HG02678 (cell line): ENCODE data around the gene ROBO4.

Source experiments
- ATAC-seq: cut with Tn5 transposase; IDR thresholded peaks from one replicate; pipeline ENCODE4 v1.9.1; 2021; ENCODE audit warnings: mild to moderate bottlenecking, moderate library complexity; ENCODE audit not compliant: unreplicated experiment

The ROBO4 gene

DNA sequence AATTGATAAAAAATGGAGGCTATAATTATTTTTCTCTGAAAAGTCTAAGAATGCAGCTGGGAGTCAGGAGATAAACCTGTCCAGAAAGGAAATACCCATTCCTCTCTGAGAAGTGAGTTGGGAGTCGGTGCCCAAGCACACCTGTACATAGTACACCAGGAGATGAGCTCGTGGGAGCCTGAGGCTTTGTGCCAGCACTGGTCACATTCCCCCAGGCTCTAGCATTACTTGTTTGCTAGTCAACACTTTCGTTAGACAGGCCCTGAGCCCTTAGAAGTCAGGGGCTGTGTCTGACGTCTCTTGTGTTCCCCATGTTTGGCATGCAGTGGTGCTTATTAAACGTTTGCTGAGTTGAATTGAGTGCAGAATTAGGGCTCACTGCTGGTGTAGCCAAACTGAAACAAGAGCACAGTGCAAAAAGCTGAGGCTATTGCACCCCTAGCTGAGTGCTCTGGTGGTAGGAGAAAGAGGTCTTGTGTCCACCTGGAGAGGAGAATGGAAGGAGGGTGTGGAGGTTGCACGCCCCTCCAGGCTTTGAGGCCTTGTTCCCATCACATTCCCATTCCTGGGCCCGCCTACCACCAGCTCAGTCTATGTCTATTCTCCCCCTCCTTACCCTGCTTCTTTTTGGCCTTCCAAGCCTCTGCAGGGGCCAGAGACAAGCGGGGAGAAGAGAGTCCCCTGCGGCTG, 6.8 kb downstream of the ROBO4 start:
- no peak for ATAC-seq

GRCh38 chr11:124890151-124890550, 7.5 kb downstream of the ROBO4 start:
- no peak for ATAC-seq

DNA sequence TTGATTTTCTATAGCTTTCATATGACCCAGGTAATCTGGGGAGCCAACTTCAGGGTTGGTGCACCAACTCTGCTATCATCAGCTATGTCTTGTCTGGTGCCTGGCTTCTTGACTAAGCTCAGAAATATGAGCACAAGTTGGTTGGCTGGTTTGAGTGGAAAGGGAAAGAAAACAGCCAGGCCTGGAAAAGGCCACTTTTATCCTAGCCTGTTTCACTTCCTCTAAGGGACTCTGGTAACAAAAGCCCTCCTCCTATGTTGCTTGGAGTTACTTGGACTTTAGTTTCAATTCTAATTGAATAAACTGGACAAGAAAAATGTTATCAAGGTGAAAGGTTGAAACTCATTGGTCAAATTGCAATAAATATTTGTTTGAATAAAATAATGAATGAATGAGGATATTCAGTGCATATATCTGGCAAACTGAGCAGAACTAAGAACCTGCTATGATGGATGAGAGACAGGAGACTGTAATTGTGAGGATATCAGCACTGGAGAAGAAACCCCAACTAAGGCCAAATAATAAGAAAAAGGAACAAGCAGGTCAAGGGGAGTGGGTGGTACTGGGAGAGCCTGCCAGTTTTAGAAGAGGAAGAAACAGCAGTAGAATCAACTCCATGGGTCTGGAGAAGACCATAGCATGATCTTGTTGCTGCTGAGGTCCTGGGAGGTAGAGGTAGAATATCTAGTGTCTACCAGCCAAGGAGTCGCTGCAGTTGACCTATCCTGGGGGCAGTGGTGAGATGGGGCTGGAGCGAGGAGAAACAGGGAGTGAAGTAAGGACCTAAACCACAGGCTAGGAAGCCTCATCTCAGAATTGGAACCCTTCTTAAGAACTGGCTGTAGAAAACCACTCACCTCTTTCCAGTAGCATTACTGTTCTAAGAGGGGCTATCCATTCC, 8.2 kb downstream of the ROBO4 start:
- no peak for ATAC-seq

GRCh38 chr11:124887667-124888013, 10.0 kb downstream of the ROBO4 start:
- no peak for ATAC-seq

- ATAC-seq, result no peak
Measured at GRCh38 chr11:124886978-124887666, 10.5 kb downstream of the ROBO4 start.

GRCh38 chr11:124886476-124886875, 11.2 kb downstream of the ROBO4 start:
- no peak for ATAC-seq

- no peak for ATAC-seq
Measured at GRCh38 chr11:124884869-124885479, 12.7 kb downstream of the ROBO4 start.

DNA sequence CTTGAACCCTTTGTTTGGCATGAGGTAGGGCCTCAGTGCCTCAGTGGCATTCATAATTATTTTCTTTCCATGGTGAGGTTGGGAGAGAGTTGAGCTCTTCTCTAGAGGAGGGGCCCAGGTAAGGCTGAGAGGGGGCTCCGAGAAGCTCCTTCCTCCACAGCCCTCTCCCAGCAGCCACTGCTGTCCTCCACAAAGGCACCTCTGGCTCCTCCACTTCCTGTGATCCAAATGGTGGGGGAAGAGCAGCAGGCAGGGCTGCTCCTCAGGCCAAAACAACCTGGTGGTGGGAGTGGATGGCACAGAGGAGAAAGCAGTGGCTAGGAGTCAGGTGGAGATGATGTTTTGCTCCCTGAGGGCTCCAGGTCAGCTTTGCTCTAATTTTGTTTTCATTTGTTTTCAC, 13.3 kb downstream of the ROBO4 start:
- no peak for ATAC-seq

- ATAC-seq, result no peak
Measured at GRCh38 chr11:124882339-124883071, 15.2 kb downstream of the ROBO4 start.

- no peak for ATAC-seq
Measured at GRCh38 chr11:124880958-124881357, 16.7 kb downstream of the ROBO4 start.

DNA sequence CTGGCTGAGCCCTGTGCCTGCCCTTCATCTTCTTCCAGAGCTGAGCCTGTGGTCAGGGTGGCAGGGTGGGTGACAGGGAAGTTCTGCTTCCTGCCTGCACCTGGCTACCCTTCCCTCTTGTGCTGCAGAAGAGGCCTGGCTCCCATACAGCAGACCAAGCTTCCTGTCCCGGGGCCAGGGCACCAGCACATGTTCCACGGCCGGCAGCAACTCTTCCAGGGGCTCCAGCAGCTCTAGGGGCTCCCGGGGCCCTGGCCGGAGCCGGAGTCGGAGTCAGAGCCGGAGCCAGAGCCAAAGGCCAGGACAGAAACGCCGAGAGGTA, 17.4 kb downstream of the ROBO4 start:
- no peak for ATAC-seq

DNA sequence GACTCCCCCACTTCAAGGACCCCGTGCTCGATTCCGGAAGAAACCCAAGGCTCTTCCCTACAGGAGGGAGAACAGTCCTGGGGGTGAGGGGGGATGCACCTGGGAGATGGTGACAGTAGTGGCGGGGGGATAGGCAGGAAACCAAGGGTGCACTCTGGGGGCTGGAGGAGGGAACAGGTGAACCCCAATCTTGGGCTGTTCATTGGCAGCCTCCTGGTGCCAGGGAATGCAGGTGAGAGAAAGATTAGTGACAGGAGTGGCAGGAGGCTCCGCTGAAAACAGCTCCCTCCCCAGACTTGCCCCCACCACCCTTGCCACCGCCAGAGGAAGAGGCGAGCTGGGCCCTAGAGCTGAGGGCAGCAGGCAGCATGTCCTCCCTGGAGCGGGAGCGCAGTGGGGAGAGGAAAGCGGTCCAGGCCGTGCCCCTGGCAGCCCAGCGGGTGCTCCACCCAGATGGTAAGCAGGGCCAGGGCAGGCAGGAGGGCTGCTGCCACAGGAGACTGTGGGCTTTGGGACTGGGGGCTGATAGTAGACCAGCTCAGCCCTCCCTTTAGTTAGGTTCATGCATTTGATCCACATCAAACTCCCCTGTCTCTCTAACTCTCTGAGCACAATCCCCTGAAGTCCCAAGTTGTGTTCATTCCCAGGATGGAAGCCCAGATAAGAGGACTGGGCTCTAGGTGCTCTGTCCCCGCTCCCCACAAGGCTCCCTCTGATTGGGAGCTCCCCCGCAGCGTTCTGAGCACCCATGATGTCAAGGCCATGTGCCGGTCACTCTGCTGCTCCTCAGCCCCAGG, 18.0 kb downstream of the ROBO4 start:
- no peak for ATAC-seq

GRCh38 chr11:124878759-124879492, 18.7 kb downstream of the ROBO4 start:
- ATAC-seq, result no peak

DNA sequence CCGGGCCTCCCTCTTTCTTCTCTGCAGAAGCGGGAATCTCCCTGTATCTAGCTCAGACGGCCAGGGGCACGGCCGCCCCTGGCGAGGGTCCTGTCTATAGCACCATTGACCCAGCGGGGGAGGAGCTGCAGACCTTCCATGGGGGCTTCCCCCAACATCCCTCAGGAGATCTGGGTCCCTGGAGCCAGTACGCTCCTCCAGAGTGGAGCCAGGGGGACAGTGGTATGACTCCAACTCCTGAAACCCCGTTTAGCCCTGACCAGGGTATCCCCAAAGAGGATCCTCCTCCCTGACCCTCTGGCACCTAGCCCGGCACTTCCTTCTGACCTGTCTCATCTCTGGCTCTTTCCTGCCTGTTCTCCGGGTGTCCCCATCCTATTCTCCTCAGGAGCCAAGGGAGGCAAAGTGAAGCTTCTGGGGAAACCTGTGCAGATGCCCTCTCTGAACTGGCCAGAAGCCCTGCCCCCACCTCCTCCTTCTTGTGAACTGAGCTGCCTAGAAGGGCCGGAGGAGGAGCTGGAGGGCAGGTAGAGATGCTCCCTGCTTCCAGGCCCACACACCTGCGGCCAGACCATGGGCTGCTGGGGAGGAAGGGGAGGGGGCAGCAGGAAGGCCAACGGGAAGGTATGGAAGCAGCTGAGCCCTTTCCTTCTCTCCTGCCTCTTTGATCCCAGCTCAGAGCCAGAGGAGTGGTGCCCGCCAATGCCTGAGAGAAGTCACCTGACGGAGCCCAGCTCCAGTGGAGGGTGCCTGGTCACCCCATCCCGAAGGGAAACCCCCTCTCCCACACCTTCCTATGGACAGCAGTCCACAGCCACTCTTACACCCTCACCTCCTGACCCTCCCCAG, 19.5 kb downstream of the ROBO4 start:
- no peak for ATAC-seq

DNA sequence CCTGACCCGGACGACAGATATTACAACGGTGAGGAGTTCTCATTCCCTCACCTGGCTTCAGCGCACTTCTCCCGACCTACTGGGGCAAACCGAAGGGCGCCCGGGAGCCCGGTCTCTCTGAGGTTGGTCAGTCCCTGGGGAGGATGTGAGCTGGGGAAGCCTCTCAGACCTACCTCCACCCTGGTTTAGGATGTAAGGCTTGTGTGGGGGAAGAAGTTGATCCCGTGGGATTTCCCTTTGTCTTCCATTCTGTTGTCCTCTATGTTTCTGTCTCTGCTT, 20.1 kb downstream of the ROBO4 start:
- ATAC-seq, result no peak

DNA sequence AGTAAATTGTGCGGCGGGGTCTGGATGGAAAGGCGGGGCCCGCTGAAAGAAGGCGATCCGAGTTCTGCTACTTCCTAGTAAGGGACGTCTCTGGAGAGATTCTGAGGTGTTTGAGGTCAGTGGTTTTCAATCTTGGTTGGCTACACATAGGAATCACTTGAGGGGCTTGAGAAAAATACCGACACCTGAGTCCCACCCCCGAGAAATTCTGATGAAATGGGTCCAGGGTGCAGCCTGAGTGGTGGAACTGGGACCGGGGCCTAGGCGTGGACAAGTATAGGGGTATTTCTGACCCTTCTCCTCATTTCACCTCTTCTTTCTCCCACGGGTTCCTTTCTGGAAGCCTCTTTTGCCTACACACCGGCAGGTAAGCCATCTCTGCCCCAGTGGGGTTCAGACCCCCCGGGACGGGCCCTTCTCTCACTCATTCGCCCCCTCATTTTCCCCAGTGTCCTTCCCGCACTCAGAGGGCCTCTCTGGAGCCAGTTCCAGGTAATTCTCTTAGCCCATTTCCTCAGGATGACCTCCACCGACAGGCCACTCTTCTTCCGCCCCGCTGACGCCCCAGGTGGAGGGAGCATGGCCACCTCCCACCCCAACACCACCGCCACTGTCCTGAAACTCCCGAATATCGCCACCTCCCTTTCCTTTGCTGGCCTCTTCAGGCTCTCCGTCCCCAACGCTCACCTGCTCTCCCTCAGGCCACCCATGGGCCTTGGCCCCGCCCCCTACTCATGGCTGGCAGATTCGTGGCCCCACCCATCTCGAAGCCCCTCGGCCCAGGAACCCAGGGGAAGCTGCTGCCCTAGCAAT, 20.6 kb downstream of the ROBO4 start:
- no peak for ATAC-seq

GRCh38 chr11:124875943-124876817, 21.5 kb downstream of the ROBO4 start:
- ATAC-seq, result peak; percentile 89
